ENCODE data around the gene KIF5C. TPM values are rescaled to one million over a fixed set of nuclear protein-coding genes. Genes with fewer than 3 reads are reported as not detected.

KIF5C gene
- total RNA-seq, 1 donor from 2014 or later, result 24.3 TPM

GRCh38 chr2:149055751-149056150, 180.7 kb downstream of the KIF5C start:
- no peak for FAIRE-seq
- H3K4me1 Mint-ChIP-seq (ENCODE audit: low read depth, unreplicated experiment), result peaks cover 3% of the 10 kb centered on the region

GRCh38 chr2:149056541-149057255, 181.7 kb downstream of the KIF5C start:
- FAIRE-seq (no peak), DNase-seq (ENCODE audit: low read depth) (no peak)
- no peaks in the 10 kb centered on the region for H3K9me3 Mint-ChIP-seq (ENCODE audit: unreplicated experiment)
- H3K27ac ChIP-seq (ENCODE audit: low read depth, low read length), result no peak overlapping the region
- H3K4me3 ChIP-seq (ENCODE audit: insufficient read depth, low read depth, low read length), result no peak overlapping the region
- H3K36me3 Mint-ChIP-seq (ENCODE audit: low read depth, unreplicated experiment), result no peaks in the 10 kb centered on the region
- H3K4me1 ChIP-seq (ENCODE audit: insufficient read depth, low read length), result no peaks in the 10 kb centered on the region
- H3K36me3 ChIP-seq (ENCODE audit: insufficient read depth, low read length), result no peaks in the 10 kb centered on the region
- no peak overlapping the region for H3K9ac ChIP-seq (ENCODE audit: low read length)
- no peak overlapping the region for H2AFZ ChIP-seq (ENCODE audit: low read depth, low read length)
- no peak overlapping the region for H3K4me2 ChIP-seq (ENCODE audit: low read length)
- peaks cover 8% of the 10 kb centered on the region for H3K4me1 Mint-ChIP-seq (ENCODE audit: low read depth, unreplicated experiment)
- H3K79me2 ChIP-seq (ENCODE audit: insufficient read depth, low read length), result no peaks in the 10 kb centered on the region
- TF ChIP-seq CTCF (IDR thresholded peaks at IDR 0.05; ENCODE audit: insufficient read depth, low read depth, low read length) (no peak), EZH2 (IDR thresholded peaks at IDR 0.05; ENCODE audit: insufficient read depth, low read length) (no peak)
- H3K27me3 ChIP-seq (ENCODE audit: insufficient read depth, low read length), result no peaks in the 10 kb centered on the region
- no peak overlapping the region for H3K27ac Mint-ChIP-seq (ENCODE audit: unreplicated experiment)
- H3K4me3 Mint-ChIP-seq (ENCODE audit: unreplicated experiment), result no peak overlapping the region
- no peaks in the 10 kb centered on the region for H3K9me3 ChIP-seq (ENCODE audit: insufficient read depth, low read depth, low read length)
- no peaks in the 10 kb centered on the region for H3K27me3 Mint-ChIP-seq (ENCODE audit: low read depth, unreplicated experiment)
- no peaks in the 10 kb centered on the region for H4K20me1 ChIP-seq (ENCODE audit: insufficient read depth, low read length)

More at GRCh38 chr2:149055751-149056150, 180.7 kb downstream of the KIF5C start:
- no peak overlapping the region for H3K4me2 ChIP-seq (ENCODE audit: low read length)
- TF ChIP-seq EZH2 (IDR thresholded peaks at IDR 0.05; ENCODE audit: insufficient read depth, low read length), result no peak
- TF ChIP-seq CTCF (IDR thresholded peaks at IDR 0.05; ENCODE audit: insufficient read depth, low read depth, low read length), result no peak
- H3K4me3 ChIP-seq (ENCODE audit: insufficient read depth, low read depth, low read length), result no peak overlapping the region
- no peak overlapping the region for H3K4me3 Mint-ChIP-seq (ENCODE audit: unreplicated experiment)
- no peaks in the 10 kb centered on the region for H3K27me3 Mint-ChIP-seq (ENCODE audit: low read depth, unreplicated experiment)
- H3K36me3 ChIP-seq (ENCODE audit: insufficient read depth, low read length), result no peaks in the 10 kb centered on the region
- H3K27ac ChIP-seq (ENCODE audit: low read depth, low read length), result no peak overlapping the region
- no peaks in the 10 kb centered on the region for H3K9me3 ChIP-seq (ENCODE audit: insufficient read depth, low read depth, low read length)
- H3K9me3 Mint-ChIP-seq (ENCODE audit: unreplicated experiment), result no peaks in the 10 kb centered on the region
- H3K9ac ChIP-seq (ENCODE audit: low read length), result no peak overlapping the region
- no peaks in the 10 kb centered on the region for H3K36me3 Mint-ChIP-seq (ENCODE audit: low read depth, unreplicated experiment)
- no peak for DNase-seq (ENCODE audit: low read depth)
- no peaks in the 10 kb centered on the region for H4K20me1 ChIP-seq (ENCODE audit: insufficient read depth, low read length)
- no peaks in the 10 kb centered on the region for H3K79me2 ChIP-seq (ENCODE audit: insufficient read depth, low read length)
- no peaks in the 10 kb centered on the region for H3K4me1 ChIP-seq (ENCODE audit: insufficient read depth, low read length)
- H3K27ac Mint-ChIP-seq (ENCODE audit: unreplicated experiment), result no peak overlapping the region
- H3K27me3 ChIP-seq (ENCODE audit: insufficient read depth, low read length), result no peaks in the 10 kb centered on the region
- H2AFZ ChIP-seq (ENCODE audit: low read depth, low read length), result no peak overlapping the region

GRCh38 chr2:149057401-149057800, 182.4 kb downstream of the KIF5C start:
- Histone ChIP-seq H3K36me3 (ENCODE audit: insufficient read depth, low read length) (no peaks in the 10 kb centered on the region), H2AFZ (ENCODE audit: low read depth, low read length) (no peak overlapping the region), H3K9ac (ENCODE audit: low read length) (no peak overlapping the region), H3K4me1 (ENCODE audit: insufficient read depth, low read length) (no peaks in the 10 kb centered on the region), H3K79me2 (ENCODE audit: insufficient read depth, low read length) (no peaks in the 10 kb centered on the region), H3K4me2 (ENCODE audit: low read length) (no peak overlapping the region), H3K27ac (ENCODE audit: low read depth, low read length) (no peak overlapping the region), H4K20me1 (ENCODE audit: insufficient read depth, low read length) (no peaks in the 10 kb centered on the region), H3K27me3 (ENCODE audit: insufficient read depth, low read length) (no peaks in the 10 kb centered on the region), H3K4me3 (ENCODE audit: insufficient read depth, low read depth, low read length) (no peak overlapping the region), H3K9me3 (ENCODE audit: insufficient read depth, low read depth, low read length) (no peaks in the 10 kb centered on the region)
- Mint-ChIP-seq H3K9me3 (ENCODE audit: unreplicated experiment) (no peaks in the 10 kb centered on the region), H3K27me3 (ENCODE audit: low read depth, unreplicated experiment) (no peaks in the 10 kb centered on the region), H3K4me1 (ENCODE audit: low read depth, unreplicated experiment) (peaks cover 8% of the 10 kb centered on the region), H3K4me3 (ENCODE audit: unreplicated experiment) (no peak overlapping the region), H3K27ac (ENCODE audit: unreplicated experiment) (no peak overlapping the region), H3K36me3 (ENCODE audit: low read depth, unreplicated experiment) (no peaks in the 10 kb centered on the region)
- no peak for DNase-seq (ENCODE audit: low read depth)
- TF ChIP-seq EZH2 (IDR thresholded peaks at IDR 0.05; ENCODE audit: insufficient read depth, low read length) (no peak), CTCF (IDR thresholded peaks at IDR 0.05; ENCODE audit: insufficient read depth, low read depth, low read length) (no peak)
- no peak for FAIRE-seq

All from astrocyte (in vitro differentiated cells and primary cell).